Measurements from ENCODE around the gene PAPPA2. TPM values are rescaled to one million over a fixed set of nuclear protein-coding genes. Genes with fewer than 3 reads are reported as not detected.

The PAPPA2 gene
- total and polyA plus RNA-seq, 10 of the 15 experiments (the other 5 are each of a cell fraction or from before 2014, with no cell fraction given), result under 0.01 to 0.06 (median 0.03) TPM; not detected in 7

- no peak for TF ChIP-seq USF2 (IDR thresholded peaks at IDR 0.05; ENCODE audit: borderline replicate concordance, low read depth, low read length)
- TF ChIP-seq NRF1 (conservative IDR thresholded peaks at IDR 0.05; ENCODE audit: low read depth, low read length), result no peak
- no peak for TF ChIP-seq CBX3 (IDR thresholded peaks at IDR 0.05; ENCODE audit: borderline replicate concordance, low read depth)
- TF ChIP-seq STAT3 (IDR thresholded peaks at IDR 0.05; ENCODE audit: low read depth, low read length), result no peak
- no peak for TF ChIP-seq E4F1 (IDR thresholded peaks at IDR 0.05; ENCODE audit: borderline replicate concordance, partially characterized antibody)
- TF ChIP-seq IRF4 (IDR thresholded peaks at IDR 0.05; ENCODE audit: low read depth, low read length), result no peak
These were observed 386.3 kb downstream of the PAPPA2 start (continued) for GRCh38 chr1:176849281-176849680.

GRCh38 chr1:176850871-176851270 lies 387.9 kb downstream of the PAPPA2 start:
- Histone ChIP-seq H3K4me3 (no peak overlapping the region), H3K9me3 (replicated peaks; ENCODE audit: control insufficient read depth, insufficient read depth, low read length) (no peaks in the 10 kb centered on the region), H4K20me1 (ENCODE audit: control insufficient read depth, insufficient read depth) (no peaks in the 10 kb centered on the region), H3K9ac (ENCODE audit: control insufficient read depth, insufficient read depth, low read length) (no peak overlapping the region), H2AFZ (ENCODE audit: control insufficient read depth, low read depth, low read length) (no peak overlapping the region), H3K4me2 (ENCODE audit: control insufficient read depth, insufficient read depth) (no peak overlapping the region), H3K27me3 (replicated peaks in 1 of 2; ENCODE audit: control insufficient read depth in 2 of 2, insufficient read depth in 2 of 2, low read length in 1 of 2) (no peaks in the 10 kb centered on the region), H3K27ac (ENCODE audit: control insufficient read depth, insufficient read depth) (no peak overlapping the region), H3K4me1 (ENCODE audit: control insufficient read depth, insufficient read depth, low read length) (no peaks in the 10 kb centered on the region), H3K79me2 (ENCODE audit: control insufficient read depth, insufficient read depth, low read length) (no peaks in the 10 kb centered on the region), H3K36me3 (ENCODE audit: control insufficient read depth in 2 of 2, insufficient read depth in 2 of 2, low read length in 1 of 2) (no peaks in the 10 kb centered on the region)
- DNase-seq (ENCODE audit: low read depth, low spot score), result no peak
- in situ Hi-C loops (cut with MboI), result no loop called here
- BruUV-seq (replicated peaks), result no TSS peak
- no peak for FAIRE-seq
- ATAC-seq, result no peak
- ChIA-PET CTCF (no interaction called here), RAD21 (ENCODE audit: unreplicated experiment) (no interaction called here), POLR2A (no interaction called here), SMC1A (ENCODE audit: uncharacterized antibody, unreplicated experiment) (interaction anchor here (0.6 kb wide), 1 partner anchor 886 kb away, joined by 3 read pairs; no protein-coding TSS in a partner anchor)
- TF ChIP-seq PAX8 (IDR thresholded peaks at IDR 0.05), result no peak
- intact Hi-C loops (cut with micrococcal nuclease; ENCODE audit: unreplicated experiment), result no loop called here
- 24% methylated on average over 4 of the region's 4 CpGs for WGBS (ENCODE audit: insufficient coverage, insufficient replicate concordance, low lambda C conversion rate, missing lambda C conversion rate)
